ENCODE results near the gene PAPPA2.

PAPPA2 gene

GRCh38 chr1:176539018-176539417 lies 76.0 kb downstream of the PAPPA2 start:
- no peak for FAIRE-seq
- TF ChIP-seq, protein P1, sequence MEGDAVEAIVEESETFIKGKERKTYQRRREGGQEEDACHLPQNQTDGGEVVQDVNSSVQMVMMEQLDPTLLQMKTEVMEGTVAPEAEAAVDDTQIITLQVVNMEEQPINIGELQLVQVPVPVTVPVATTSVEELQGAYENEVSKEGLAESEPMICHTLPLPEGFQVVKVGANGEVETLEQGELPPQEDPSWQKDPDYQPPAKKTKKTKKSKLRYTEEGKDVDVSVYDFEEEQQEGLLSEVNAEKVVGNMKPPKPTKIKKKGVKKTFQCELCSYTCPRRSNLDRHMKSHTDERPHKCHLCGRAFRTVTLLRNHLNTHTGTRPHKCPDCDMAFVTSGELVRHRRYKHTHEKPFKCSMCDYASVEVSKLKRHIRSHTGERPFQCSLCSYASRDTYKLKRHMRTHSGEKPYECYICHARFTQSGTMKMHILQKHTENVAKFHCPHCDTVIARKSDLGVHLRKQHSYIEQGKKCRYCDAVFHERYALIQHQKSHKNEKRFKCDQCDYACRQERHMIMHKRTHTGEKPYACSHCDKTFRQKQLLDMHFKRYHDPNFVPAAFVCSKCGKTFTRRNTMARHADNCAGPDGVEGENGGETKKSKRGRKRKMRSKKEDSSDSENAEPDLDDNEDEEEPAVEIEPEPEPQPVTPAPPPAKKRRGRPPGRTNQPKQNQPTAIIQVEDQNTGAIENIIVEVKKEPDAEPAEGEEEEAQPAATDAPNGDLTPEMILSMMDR (IDR thresholded peaks at IDR 0.05; ENCODE audit: insufficient read depth, missing control alignments): no peak
- DNase-seq (ENCODE audit: insufficient read length, low spot score): no peak

- DNase-seq (ENCODE audit: insufficient read length, low spot score) (no peak), FAIRE-seq (no peak)
- TF ChIP-seq, protein P1 (IDR thresholded peaks at IDR 0.05; ENCODE audit: insufficient read depth, missing control alignments): no peak
Observed at GRCh38 chr1:176540428-176540827, 77.5 kb downstream of the PAPPA2 start.

DNA sequence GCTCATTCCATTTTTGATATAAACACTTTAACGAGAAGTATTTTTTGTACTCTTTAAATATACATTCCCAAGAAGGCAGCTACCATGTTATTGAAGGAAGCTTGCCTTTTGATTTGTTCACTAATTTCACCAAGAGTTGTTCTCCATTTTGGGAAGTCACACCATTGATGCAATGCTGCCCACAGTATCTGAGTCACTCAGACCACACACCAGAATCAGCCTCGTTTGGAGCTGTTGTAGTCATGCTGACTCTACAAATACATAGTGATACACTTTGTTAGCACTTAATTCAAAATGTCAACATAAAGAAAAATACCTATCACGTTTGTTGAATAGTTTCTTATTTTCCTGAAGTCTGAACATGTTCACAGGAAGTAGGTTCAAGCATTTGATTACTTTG lies 78.7 kb downstream of the PAPPA2 start:
- FAIRE-seq: no peak

DNA sequence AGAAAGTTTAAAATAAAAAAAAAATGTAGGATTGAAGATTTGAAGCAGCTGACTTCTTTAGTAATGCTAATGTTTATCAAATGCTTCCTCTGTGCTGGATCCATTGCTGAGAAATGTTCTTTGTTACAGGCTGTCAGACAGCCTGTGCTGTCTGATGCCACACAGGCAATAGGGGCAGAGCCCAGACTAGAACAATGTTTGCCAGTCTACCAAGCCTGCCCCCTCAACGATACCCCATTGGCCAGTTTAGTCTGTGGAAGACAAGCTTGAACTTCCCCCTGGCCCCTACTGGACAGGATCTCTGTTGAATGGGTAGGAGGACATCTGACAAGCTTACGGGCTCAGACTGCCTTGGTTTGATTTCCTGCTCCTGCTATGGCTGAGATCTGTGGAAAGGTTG lies 79.4 kb downstream of the PAPPA2 start:
- TF ChIP-seq, protein P1 (IDR thresholded peaks at IDR 0.05; ENCODE audit: insufficient read depth, missing control alignments): no peak
- FAIRE-seq (no peak), DNase-seq (ENCODE audit: insufficient read length, low spot score) (no peak)

More for the DNA sequence above, 78.7 kb downstream of the PAPPA2 start:
- DNase-seq (ENCODE audit: insufficient read length, low spot score): no peak
- TF ChIP-seq, protein P1 (IDR thresholded peaks at IDR 0.05; ENCODE audit: insufficient read depth, missing control alignments): no peak

- TF ChIP-seq, protein P1 (IDR thresholded peaks at IDR 0.05; ENCODE audit: insufficient read depth, missing control alignments): no peak
- FAIRE-seq: no peak
- no peak for DNase-seq (ENCODE audit: insufficient read length, low spot score)
Observed at GRCh38 chr1:176543360-176544129, 80.6 kb downstream of the PAPPA2 start.

DNA sequence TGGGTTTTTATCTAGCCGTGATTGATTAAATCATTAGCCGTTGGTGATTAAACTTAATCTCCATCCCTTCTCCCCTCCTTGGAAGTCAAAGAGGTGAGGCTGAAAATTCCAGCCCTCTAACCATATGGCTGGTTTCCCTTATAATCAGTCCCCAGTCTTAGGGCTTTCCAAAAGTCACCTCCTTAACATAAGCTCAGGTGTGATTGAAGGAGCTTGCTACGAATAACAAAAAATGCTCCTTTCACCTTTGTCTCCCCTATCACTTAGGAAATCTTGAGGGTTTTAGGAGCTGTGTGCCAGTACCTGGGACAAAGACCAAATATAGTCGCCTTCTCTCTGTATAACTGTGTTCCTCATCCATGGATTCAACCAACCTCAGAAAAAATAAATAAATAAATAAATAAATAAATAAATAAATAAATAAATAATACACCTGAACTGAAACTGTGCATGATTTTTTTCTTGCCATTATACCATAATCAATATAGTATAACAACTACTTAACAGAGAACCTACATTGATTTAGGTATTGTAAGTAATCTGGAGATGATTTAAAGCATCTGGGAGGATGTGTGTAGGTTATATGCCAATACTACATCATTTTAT lies 82.2 kb downstream of the PAPPA2 start:
- TF ChIP-seq, protein P1 (IDR thresholded peaks at IDR 0.05; ENCODE audit: insufficient read depth, missing control alignments): no peak
- peak; percentile 69 for FAIRE-seq

DNA sequence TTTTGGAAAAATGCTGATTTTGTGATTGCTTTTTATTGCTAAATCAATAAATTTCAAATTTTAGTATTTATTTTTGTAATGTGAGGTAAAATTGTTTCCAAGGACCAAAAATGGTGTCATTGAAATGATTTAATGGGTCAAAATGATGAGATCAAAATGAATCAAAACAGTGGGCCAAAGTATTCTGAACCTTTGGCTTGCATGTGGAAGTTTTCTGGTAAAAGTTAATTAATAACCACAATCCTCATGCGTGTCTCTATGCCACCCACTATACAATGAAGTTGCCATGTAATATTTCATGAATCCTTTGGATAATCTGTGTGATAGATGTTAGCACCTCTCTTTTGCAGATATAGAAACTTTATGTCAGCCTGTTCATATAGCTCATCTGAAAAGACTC lies 83.8 kb downstream of the PAPPA2 start:
- TF ChIP-seq, protein P1 (IDR thresholded peaks at IDR 0.05; ENCODE audit: insufficient read depth, missing control alignments): no peak
- DNase-seq (ENCODE audit: insufficient read length, low spot score): no peak
- peak; percentile 55 for FAIRE-seq

More for the DNA sequence above, 82.2 kb downstream of the PAPPA2 start:
- DNase-seq (ENCODE audit: insufficient read length, low spot score): no peak

Data from D721Med (cell line).